Endothelial cell of umbilical vein (primary cell): ENCODE data around the gene BABAM2. TPM values are rescaled to one million over a fixed set of nuclear protein-coding genes. Genes with fewer than 3 reads are reported as not detected.

Experiments
- BruUV-seq: library from RNA; stranded (reverse); fragments of 400-500 nt; replicated peaks from 2 replicates; lab custom pipeline; 2021; lab: Mats Ljungman, UMichigan
- CTCF ChIA-PET: fragments of 300-600, 350-600 bp; sonication (Branson Sonifier 250); formaldehyde crosslinking; loops from one replicate; lab custom pipeline; 2021; ENCODE audit warnings: antibody characterized with exemption, inconsistent platforms; lab: Charles Lee
- POLR2A ChIA-PET: fragments of 300-600, 350-600 bp; sonication (Branson Sonifier 250); formaldehyde crosslinking; loops from one replicate; lab custom pipeline; 2021; ENCODE audit warnings: antibody characterized with exemption, inconsistent platforms; lab: Charles Lee
- DNase-seq: peaks from one replicate; pipeline ENCODE4 v3.0.0-alpha.2; 2011; ENCODE audit warnings: low read depth, low spot score
- FAIRE-seq: peaks from 2 replicates; lab custom pipeline; 2011; peaks lifted over from hg19 to GRCh38; lab: Jason Lieb, UNC
- H2AFZ ChIP-seq: 2 replicates; pipeline ENCODE4 v1.6.0; 2012; ENCODE audit warnings: low read depth, low read length, control low read depth, inconsistent platforms
- H3K27ac ChIP-seq: 2 replicates; pipeline ENCODE4 v1.5.1; 2011; ENCODE audit warnings: low read depth, mild to moderate bottlenecking, control low read depth, low read length, moderate library complexity; ENCODE audit not compliant: insufficient read depth
- H3K27me3 ChIP-seq, 2 experiments: 2 replicates each; pipeline versions ENCODE4 v1.6.0 to v1.6.1; 2011; ENCODE audit warnings: low read length in 2 of 2, mixed read lengths in 1 of 2; ENCODE audit not compliant: control insufficient read depth in 2 of 2, insufficient read depth in 2 of 2
- H3K36me3 ChIP-seq, 2 experiments: 2 replicates in 1 of 2; 3 replicates in 1 of 2; pipeline ENCODE4 v1.5.1; 2011; ENCODE audit warnings: low read length in 2 of 2, mild to moderate bottlenecking in 1 of 2, moderate library complexity in 1 of 2; ENCODE audit not compliant: control insufficient read depth in 2 of 2, insufficient read depth in 2 of 2; ENCODE audit errors: extremely low read depth in 1 of 2
- H3K4me1 ChIP-seq: 3 replicates; pipeline ENCODE4 v1.5.1; 2011; ENCODE audit warnings: mild to moderate bottlenecking, low read length; ENCODE audit not compliant: control insufficient read depth, insufficient read depth; ENCODE audit errors: extremely low read depth
- H3K4me2 ChIP-seq: 2 replicates; pipeline ENCODE4 v1.6.1; 2011; ENCODE audit warnings: low read length, control low read depth, mixed read lengths; ENCODE audit not compliant: insufficient read depth
- H3K4me3 ChIP-seq, 3 experiments: fragments of 200-600 bp in 1 of 3; sonication (generic), shearing (Covaris generic) in 1 of 3; replicated peaks in 1 of 3; 2 replicates each; pipeline ENCODE4 v1.5.1; 2011 to 2016; ENCODE audit warnings: control low read depth in 3 of 3, low read length in 3 of 3, mild to moderate bottlenecking in 2 of 3, inconsistent platforms in 1 of 3, low read depth in 1 of 3, moderate library complexity in 1 of 3; ENCODE audit not compliant: insufficient read depth in 1 of 3
- H3K79me2 ChIP-seq: 2 replicates; pipeline ENCODE4 v1.6.0; 2012; ENCODE audit warnings: low read length, inconsistent platforms; ENCODE audit not compliant: control insufficient read depth, insufficient read depth
- H3K9ac ChIP-seq: replicated peaks from 2 replicates; pipeline ENCODE3; 2011; ENCODE audit warnings: low read length, control low read depth; ENCODE audit not compliant: insufficient read depth; ENCODE audit errors: extremely low read depth
- H3K9me1 ChIP-seq: replicated peaks from 3 replicates; pipeline ENCODE4 v1.6.0; 2011; ENCODE audit warnings: mild to moderate bottlenecking, low read length; ENCODE audit not compliant: control insufficient read depth, insufficient read depth; ENCODE audit errors: extremely low read depth
- H3K9me3 ChIP-seq: replicated peaks from 2 replicates; pipeline ENCODE4 v1.5.1; 2012; ENCODE audit warnings: low read length, inconsistent platforms; ENCODE audit not compliant: control insufficient read depth, insufficient read depth
- H4K20me1 ChIP-seq: replicated peaks from 2 replicates; pipeline ENCODE3; 2011; ENCODE audit warnings: mild to moderate bottlenecking, low read length; ENCODE audit not compliant: control insufficient read depth, insufficient read depth; ENCODE audit errors: extremely low read depth
- CTCF ChIP-seq, 2 donors: IDR thresholded peaks; 1 replicate in 1 of 2; 2 replicates in 1 of 2; pipeline ENCODE4 v1.5.1; 2011; ENCODE audit warnings: low read length in 2 of 2, mild to moderate bottlenecking in 2 of 2, moderate library complexity in 2 of 2, control low read depth in 1 of 2, inconsistent platforms in 1 of 2, low read depth in 1 of 2; ENCODE audit not compliant: insufficient read depth in 1 of 2; ENCODE audit errors: extremely low read depth in 1 of 2
- EZH2 ChIP-seq: IDR thresholded peaks from 2 replicates; pipeline ENCODE4 v1.6.1; 2012; ENCODE audit warnings: borderline replicate concordance, low read depth, mild to moderate bottlenecking, moderate library complexity, low read length, inconsistent platforms; ENCODE audit not compliant: severe bottlenecking
- FOS ChIP-seq: IDR thresholded peaks from 2 replicates; pipeline ENCODE4 v1.6.1; 2011; ENCODE audit warnings: mild to moderate bottlenecking, low read length, moderate library complexity, borderline replicate concordance; ENCODE audit not compliant: insufficient read depth
- GATA2 ChIP-seq: IDR thresholded peaks from 2 replicates; pipeline ENCODE4 v1.7.0; 2011; ENCODE audit warnings: low read depth, mild to moderate bottlenecking, moderate library complexity, mixed read lengths, low read length; ENCODE audit not compliant: insufficient read length, insufficient read depth
- JUN ChIP-seq: IDR thresholded peaks from 2 replicates; pipeline ENCODE4 v1.6.1; 2011; ENCODE audit warnings: borderline replicate concordance, low read depth; ENCODE audit not compliant: insufficient read length, insufficient read depth
- MAX ChIP-seq: IDR thresholded peaks from 2 replicates; pipeline ENCODE4 v1.6.1; 2011; ENCODE audit not compliant: insufficient read depth, insufficient read length
- MYC ChIP-seq: IDR thresholded peaks from one replicate; pipeline ENCODE4 v1.6.1; 2011; ENCODE audit warnings: mild to moderate bottlenecking, low read depth, low read length
- POLR2A ChIP-seq: IDR thresholded peaks from 2 replicates; pipeline ENCODE4 v1.6.1; 2012; ENCODE audit warnings: low read depth, mild to moderate bottlenecking, control low read depth, low read length
- POLR2AphosphoS5 ChIP-seq: IDR thresholded peaks from 2 replicates; pipeline ENCODE4 v1.6.1; 2012; ENCODE audit warnings: low read depth, mild to moderate bottlenecking, control low read depth, low read length, moderate library complexity; ENCODE audit not compliant: insufficient read depth
- dilution Hi-C: fragments of 300-500 bp; cut with MboI; formaldehyde crosslinking; loops from one replicate; pipeline ENCODE4 v1.15.0; 2019; ENCODE audit warnings: low sequenced_read_pairs; ENCODE audit not compliant: extremely low pct_ligation_motif_present
- intact Hi-C: fragments of 100-400 bp; cut with micrococcal nuclease; formaldehyde crosslinking; loops from one replicate; pipeline ENCODE4 v1.10.0; 2022
- polyA plus RNA-seq, 4 experiments: library from polyadenylated mRNA; depleted of rRNA in 3 of 4; stranded (reverse) in 3 of 4; unstranded in 1 of 4; fragments of >200 nt; gene quantifications; 2 replicates each; pipeline versions ENCODE4 v1.2.1 to v1.2.3, GENCODE V29; 2011 to 2012; ENCODE audit warnings: missing spikeins in 1 of 4
- total RNA-seq: library from RNA; stranded (reverse); gene quantifications from 2 replicates; pipeline ENCODE4 v1.2.3, GENCODE V29; 2021

BABAM2 gene
- total and polyA plus RNA-seq, 2 donors (not counting 3 experiments of a cell fraction or from before 2014, with no cell fraction given), result 19.9 to 27.6 TPM

GRCh38 chr2:28098501-28099225, 208.1 kb downstream of the BABAM2 start:
- POLR2A ChIA-PET, result no interaction called here
- peaks cover 31% of the 10 kb centered on the region for H3K4me1 ChIP-seq

More at GRCh38 chr2:28098501-28099225, 208.1 kb downstream of the BABAM2 start:
- Histone ChIP-seq H3K36me3 (no peaks in the 10 kb centered on the region), H3K27ac (no peak overlapping the region), H3K4me3 (no peak overlapping the region), H3K27me3 (no peaks in the 10 kb centered on the region), H3K9me3 (no peaks in the 10 kb centered on the region), H2AFZ (no peak overlapping the region), H3K79me2 (no peaks in the 10 kb centered on the region), H3K9ac (no peak overlapping the region), H4K20me1 (no peaks in the 10 kb centered on the region), H3K4me2 (no peak overlapping the region), H3K9me1 (no peaks in the 10 kb centered on the region)
- intact Hi-C loops, result loop anchor here (5.0 kb wide), 1 partner anchor 354 kb away; no protein-coding TSS in a partner anchor
- no TSS peak for BruUV-seq
- no peak for FAIRE-seq
- no peak for DNase-seq
- CTCF ChIA-PET, result no interaction called here
- dilution Hi-C loops, result no loop called here
- no peak for TF ChIP-seq CTCF (IDR thresholded peaks at IDR 0.05; ENCODE audit: extremely low read depth in 1 of 2, insufficient read depth in 1 of 2, low read depth in 1 of 2, low read length in 2 of 2)
- TF ChIP-seq MAX, result no peak
- TF ChIP-seq MYC, result no peak
- no peak for TF ChIP-seq POLR2AphosphoS5
- TF ChIP-seq POLR2A, result no peak
- TF ChIP-seq JUN, result no peak
- TF ChIP-seq GATA2, result no peak
- TF ChIP-seq EZH2, result no peak
- TF ChIP-seq FOS, result no peak
